OCI-LY1 (cell line): ENCODE results near the gene WIF1.

Experiments used
- H2AFZ ChIP-seq: fragments of 200-600 bp; sonication (generic), shearing (Covaris generic); 2 replicates; pipeline ENCODE4 v1.6.0; 2014; ENCODE audit warnings: antibody characterized with exemption, mild to moderate bottlenecking, low read length
- H3F3A ChIP-seq: fragments of 200-600 bp; sonication (generic), shearing (Covaris generic); 2 replicates; pipeline ENCODE4 v1.6.0; 2014; ENCODE audit warnings: mild to moderate bottlenecking, antibody characterized with exemption, low read length, moderate library complexity; ENCODE audit not compliant: insufficient read depth
- H3K27ac ChIP-seq: fragments of 200-600 bp; sonication (generic); 2 replicates; pipeline ENCODE4 v1.5.1; 2014; ENCODE audit warnings: low read length, mixed run types, mild to moderate bottlenecking, low read depth; ENCODE audit not compliant: poor library complexity, severe bottlenecking
- H3K27me3 ChIP-seq: fragments of 200-600 bp; sonication (generic); 2 replicates; pipeline ENCODE4 v1.6.0; 2014; ENCODE audit warnings: antibody characterized with exemption, mild to moderate bottlenecking, low read length, moderate library complexity; ENCODE audit not compliant: insufficient read depth
- H3K36me3 ChIP-seq: fragments of 200-600 bp; sonication (generic); 2 replicates; pipeline ENCODE4 v1.6.1; 2014; ENCODE audit warnings: mild to moderate bottlenecking, antibody characterized with exemption, low read length, moderate library complexity, mixed read lengths; ENCODE audit not compliant: insufficient read depth
- H3K4me1 ChIP-seq: fragments of 200-600 bp; sonication (generic); 2 replicates; pipeline ENCODE4 v1.5.1; 2014; ENCODE audit warnings: mild to moderate bottlenecking, low read length, moderate library complexity; ENCODE audit not compliant: insufficient read depth, severe bottlenecking
- H3K4me2 ChIP-seq: fragments of 200-600 bp; sonication (generic), shearing (Covaris generic); 2 replicates; pipeline ENCODE4 v1.6.1; 2014; ENCODE audit warnings: low read length
- H3K4me3 ChIP-seq: fragments of 200-600 bp; sonication (generic); 2 replicates; pipeline ENCODE4 v1.5.1; 2014; ENCODE audit warnings: low read length, low read depth, mild to moderate bottlenecking, mixed read lengths; ENCODE audit not compliant: poor library complexity, severe bottlenecking
- H3K79me2 ChIP-seq: fragments of 200-600 bp; shearing (Covaris generic); 2 replicates; pipeline ENCODE4 v1.6.1; 2016; ENCODE audit warnings: mixed run types, low read length, mixed read lengths; ENCODE audit not compliant: insufficient read depth
- H3K9ac ChIP-seq: fragments of 200-600 bp; sonication (generic), shearing (Covaris generic); 2 replicates; pipeline ENCODE4 v1.6.1; 2014; ENCODE audit warnings: mild to moderate bottlenecking, low read length, mixed read lengths
- H3K9me2 ChIP-seq: fragments of 200-600 bp; sonication (generic), shearing (Covaris generic); 2 replicates; pipeline ENCODE4 v1.6.1; 2014; ENCODE audit warnings: low read depth, mild to moderate bottlenecking, low read length, mixed read lengths
- H3K9me3 ChIP-seq: fragments of 200-600 bp; shearing (Covaris generic); 2 replicates; pipeline ENCODE4 v1.6.1; 2014; ENCODE audit warnings: low read length, mixed read lengths
- H4K20me1 ChIP-seq: fragments of 200-600 bp; sonication (generic), shearing (Covaris generic); 2 replicates; pipeline ENCODE4 v1.6.0; 2016; ENCODE audit warnings: mild to moderate bottlenecking, low read length; ENCODE audit not compliant: insufficient read depth
- CTCF ChIP-seq: fragments of 200-600 bp; sonication (generic), shearing (Covaris generic); IDR thresholded peaks from 2 replicates; pipeline ENCODE4 v1.5.1; 2017; ENCODE audit warnings: mild to moderate bottlenecking, antibody characterized with exemption, low read length, moderate library complexity, mixed read lengths
- EZH2 ChIP-seq: fragments of 200-600 bp; sonication (generic), shearing (Covaris generic); IDR thresholded peaks from 2 replicates; pipeline ENCODE4 v1.8.0; 2017; ENCODE audit warnings: borderline replicate concordance, mixed run types, mild to moderate bottlenecking, antibody characterized with exemption, low read length, moderate library complexity, mixed read lengths

The WIF1 gene

DNA sequence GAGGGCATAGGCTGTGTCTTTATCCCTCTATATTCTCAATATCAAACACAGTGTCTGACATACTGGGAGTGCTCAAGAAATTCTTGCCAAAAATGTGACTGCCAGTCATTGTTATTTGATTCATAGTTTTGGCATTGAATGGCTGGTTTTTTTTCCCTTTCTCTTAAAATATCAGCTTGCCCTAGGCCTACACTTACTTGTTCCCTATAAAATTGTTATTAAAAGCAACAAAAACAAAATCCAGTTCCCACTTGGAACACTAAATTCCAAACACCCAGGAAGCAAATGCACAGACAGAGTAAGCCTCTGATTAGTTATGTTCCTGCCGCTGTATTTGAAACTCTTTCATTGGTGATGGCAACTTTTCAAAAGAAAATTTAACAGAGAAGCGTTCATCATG lies 110.7 kb downstream of the WIF1 start:
- Histone ChIP-seq H4K20me1 (no peaks in the 10 kb centered on the region), H3K27ac (no peak overlapping the region), H3K27me3 (no peaks in the 10 kb centered on the region), H3K4me3 (no peak overlapping the region), H3F3A (no peaks in the 10 kb centered on the region), H3K4me1 (no peaks in the 10 kb centered on the region), H3K79me2 (no peaks in the 10 kb centered on the region), H3K36me3 (no peaks in the 10 kb centered on the region), H2AFZ (no peak overlapping the region), H3K9ac (no peak overlapping the region), H3K4me2 (no peak overlapping the region), H3K9me3 (no peaks in the 10 kb centered on the region), H3K9me2 (no peaks in the 10 kb centered on the region)
- TF ChIP-seq EZH2 = no peak
- no peak for TF ChIP-seq CTCF

DNA sequence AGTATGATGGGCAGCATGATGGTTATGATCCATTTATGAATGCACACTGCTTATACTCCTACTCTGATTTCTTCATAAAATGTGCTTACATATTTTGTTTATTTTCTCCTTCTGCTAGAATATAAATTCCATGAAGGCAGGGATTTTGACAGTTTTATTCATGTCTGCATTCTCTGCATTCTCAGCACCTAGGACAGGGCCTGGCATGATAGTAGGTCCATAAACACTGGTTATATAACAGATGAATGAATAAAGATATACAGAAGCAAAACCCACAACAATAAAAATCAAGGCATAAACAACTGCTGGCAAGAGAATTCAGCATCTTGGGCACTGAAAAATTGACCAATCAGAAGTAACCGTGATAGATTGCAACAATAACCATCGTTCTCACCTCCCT lies 115.4 kb downstream of the WIF1 start:
- Histone ChIP-seq H2AFZ (no peak overlapping the region), H3K27ac (no peak overlapping the region), H3K9me2 (no peaks in the 10 kb centered on the region), H4K20me1 (no peaks in the 10 kb centered on the region), H3K79me2 (no peaks in the 10 kb centered on the region), H3K36me3 (no peaks in the 10 kb centered on the region), H3K9me3 (no peaks in the 10 kb centered on the region), H3K9ac (no peak overlapping the region), H3F3A (no peaks in the 10 kb centered on the region), H3K27me3 (no peaks in the 10 kb centered on the region), H3K4me2 (no peak overlapping the region), H3K4me3 (no peak overlapping the region), H3K4me1 (no peaks in the 10 kb centered on the region)
- no peak for TF ChIP-seq CTCF
- no peak for TF ChIP-seq EZH2

GRCh38 chr12:65004270-65004669 lies 116.8 kb downstream of the WIF1 start:
- H2AFZ ChIP-seq = no peak overlapping the region
- no peak overlapping the region for H3K9ac ChIP-seq
- H3K4me2 ChIP-seq = no peak overlapping the region
- H4K20me1 ChIP-seq = no peaks in the 10 kb centered on the region
- H3K9me3 ChIP-seq = no peaks in the 10 kb centered on the region
- no peaks in the 10 kb centered on the region for H3K36me3 ChIP-seq
- no peaks in the 10 kb centered on the region for H3F3A ChIP-seq
- H3K9me2 ChIP-seq = no peaks in the 10 kb centered on the region
- no peaks in the 10 kb centered on the region for H3K27me3 ChIP-seq
- no peak for TF ChIP-seq EZH2
- H3K4me3 ChIP-seq = no peak overlapping the region
- H3K27ac ChIP-seq = no peak overlapping the region
- H3K79me2 ChIP-seq = no peaks in the 10 kb centered on the region
- no peaks in the 10 kb centered on the region for H3K4me1 ChIP-seq
